Neural cell (in vitro differentiated cells): ENCODE results near the gene PAX3. TPM values are rescaled to one million over a fixed set of nuclear protein-coding genes. Genes with fewer than 3 reads are reported as not detected.
"Not testable (repeated sequence)": the region's sequence is repeated elsewhere in the genome, so short reads cannot be mapped to it uniquely, and the experiment has no call there.

Source experiments
- H2AFZ ChIP-seq: fragments of 200-600, 300-800 bp; sonication (generic), shearing (Covaris generic); 2 replicates; pipeline ENCODE4 v1.6.0; 2014; ENCODE audit warnings: low read depth, mild to moderate bottlenecking, antibody characterized with exemption, low read length, moderate library complexity
- H3F3A ChIP-seq: fragments of 200-600 bp; shearing (Covaris generic); 2 replicates; pipeline ENCODE4 v1.6.1; 2016; ENCODE audit warnings: mild to moderate bottlenecking, moderate library complexity, mixed read lengths, antibody characterized with exemption, low read length; ENCODE audit not compliant: insufficient read depth, poor library complexity, severe bottlenecking
- H3K27ac ChIP-seq: fragments of 200-600, 300-800 bp; sonication (generic), shearing (Covaris generic); 2 replicates; pipeline ENCODE4 v1.5.1; 2014; ENCODE audit warnings: mild to moderate bottlenecking, low read length, moderate library complexity
- H3K27me3 ChIP-seq: fragments of 300-800, 200-600 bp; sonication (generic), shearing (Covaris generic); 2 replicates; pipeline ENCODE4 v1.6.0; 2014; ENCODE audit warnings: mild to moderate bottlenecking, low read depth, low read length, moderate library complexity; ENCODE audit not compliant: insufficient read depth
- H3K36me3 ChIP-seq: fragments of 300-800, 200-600 bp; sonication (generic), shearing (Covaris generic); 2 replicates; pipeline ENCODE4 v1.5.1; 2014; ENCODE audit warnings: mild to moderate bottlenecking, antibody characterized with exemption, low read length, moderate library complexity; ENCODE audit not compliant: insufficient read depth
- H3K4me2 ChIP-seq: fragments of 300-800, 200-600 bp; sonication (generic), shearing (Covaris generic); 2 replicates; pipeline ENCODE4 v1.6.0; 2014; ENCODE audit warnings: mild to moderate bottlenecking, low read length
- H3K4me3 ChIP-seq: fragments of 300-800, 200-600 bp; sonication (generic), shearing (Covaris generic); 2 replicates; pipeline ENCODE4 v1.5.1; 2014; ENCODE audit warnings: mild to moderate bottlenecking, low read length, moderate library complexity
- H3K79me2 ChIP-seq: fragments of 200-600 bp; shearing (Covaris generic); replicated peaks from 2 replicates; pipeline ENCODE4 v1.6.0; 2014; ENCODE audit warnings: mild to moderate bottlenecking, low read length, moderate library complexity; ENCODE audit not compliant: insufficient read depth
- H3K9ac ChIP-seq: fragments of 300-800, 200-600 bp; sonication (generic), shearing (Covaris generic); 2 replicates; pipeline ENCODE4 v1.6.1; 2016; ENCODE audit warnings: mild to moderate bottlenecking, low read length, mixed read lengths
- H3K9me2 ChIP-seq: fragments of 200-600 bp; shearing (Covaris generic); 2 replicates; pipeline ENCODE4 v1.6.1; 2016; ENCODE audit warnings: mild to moderate bottlenecking, low read length, mixed read lengths; ENCODE audit not compliant: insufficient read depth
- H3K9me3 ChIP-seq: fragments of 200-600, 300-800 bp; sonication (generic), shearing (Covaris generic); 2 replicates; pipeline ENCODE4 v1.6.1; 2016; ENCODE audit warnings: mild to moderate bottlenecking, mixed run types, low read length, moderate library complexity, mixed read lengths
- H4K20me1 ChIP-seq: fragments of 200-600 bp; shearing (Covaris generic); 2 replicates; pipeline ENCODE4 v1.6.1; 2016; ENCODE audit warnings: mild to moderate bottlenecking, mixed run types; ENCODE audit not compliant: insufficient read depth
- MXI1 ChIP-seq: fragments of 450-650 bp; conservative IDR thresholded peaks from 2 replicates; pipeline ENCODE4 v1.6.1; 2014; ENCODE audit warnings: antibody characterized with exemption, mild to moderate bottlenecking; ENCODE audit not compliant: poor library complexity, severe bottlenecking
- POLR2AphosphoS5 ChIP-seq: IDR thresholded peaks from 2 replicates; pipeline ENCODE4 v1.6.1; 2012
- RAD21 ChIP-seq: fragments of 450-650 bp; conservative IDR thresholded peaks from 2 replicates; pipeline ENCODE4 v1.6.1; 2014; ENCODE audit warnings: antibody characterized with exemption, mild to moderate bottlenecking, moderate library complexity
- REST ChIP-seq: IDR thresholded peaks from 2 replicates; pipeline ENCODE4 v1.6.1; 2012; ENCODE audit warnings: borderline replicate concordance
- TAF1 ChIP-seq: IDR thresholded peaks from 2 replicates; pipeline ENCODE4 v1.6.1; 2012; ENCODE audit warnings: low read depth
- polyA plus RNA-seq: library from polyadenylated mRNA; depleted of rRNA; stranded (reverse); fragments of >200 nt; gene quantifications from 2 replicates; pipeline ENCODE4 v1.2.3, GENCODE V29; 2014

PAX3 gene
- polyA plus RNA-seq, 1 donor from 2014 or later: not detected

GRCh38 chr2:222159221-222159620, 139.6 kb downstream of the PAX3 start:
- no peaks in the 10 kb centered on the region for H3K9me3 ChIP-seq
- H3K79me2 ChIP-seq: no peaks in the 10 kb centered on the region
- no peak overlapping the region for H3K27ac ChIP-seq
- H3K4me2 ChIP-seq: no peak overlapping the region
- H3K36me3 ChIP-seq: no peaks in the 10 kb centered on the region
- H3K9ac ChIP-seq: no peak overlapping the region
- no peaks in the 10 kb centered on the region for H4K20me1 ChIP-seq
- TF ChIP-seq TAF1: no peak
- TF ChIP-seq REST: no peak
- no peak for TF ChIP-seq MXI1
- TF ChIP-seq POLR2AphosphoS5: no peak
- TF ChIP-seq RAD21: no peak
- H3K27me3 ChIP-seq: no peaks in the 10 kb centered on the region
- no peak overlapping the region for H3K4me3 ChIP-seq
- H3K9me2 ChIP-seq: no peaks in the 10 kb centered on the region
- no peak overlapping the region for H2AFZ ChIP-seq
- no peaks in the 10 kb centered on the region for H3F3A ChIP-seq

- H3F3A ChIP-seq, H3K9me3 ChIP-seq, H3K4me3 ChIP-seq, H2AFZ ChIP-seq, H3K36me3 ChIP-seq, H3K27ac ChIP-seq, H3K4me2 ChIP-seq, H3K9ac ChIP-seq, H3K9me2 ChIP-seq, H3K79me2 ChIP-seq, H3K27me3 ChIP-seq, H4K20me1 ChIP-seq: not testable (repeated sequence)
Observed at GRCh38 chr2:222155003-222155664, 143.7 kb downstream of the PAX3 start.

Other genes starting within 250 kb of the PAX3 start
- gene SGPP2, start 125.5 kb upstream of the PAX3 start, polyA plus RNA-seq: 0.30 and 0.38 TPM in 2 replicates